Islet precursor cell (in vitro differentiated cells): Measurements from ENCODE around the gene EMC9.
A peak's percentile ranks its signal among the peaks of the same experiment; 100 is the strongest.

Source experiments
- DNase-seq: peaks from one replicate; pipeline ENCODE4 v3.0.0-alpha.2; 2018

EMC9 gene

GRCh38 chr14:24177041-24177825, 35.8 kb upstream of the EMC9 start:
- no peak for DNase-seq

GRCh38 chr14:24176599-24176998, 35.2 kb upstream of the EMC9 start:
- DNase-seq = no peak

- no peak for DNase-seq
These were observed 31.5 kb upstream of the EMC9 start for GRCh38 chr14:24172871-24173281.

- DNase-seq = no peak
These were observed 31.0 kb upstream of the EMC9 start for GRCh38 chr14:24172261-24172860.

- DNase-seq = peak; percentile 98
These were observed 30.2 kb upstream of the EMC9 start, which contains the start of gene REC8 for GRCh38 chr14:24171422-24172260. Gene REC8, plus strand, starts transcription at chr14:24172080. Its CDS starts 473 bp downstream, at chr14:24172553.

- no peak for DNase-seq
These were observed 26.2 kb upstream of the EMC9 start for GRCh38 chr14:24167469-24168114.

GRCh38 chr14:24165785-24166184, 24.4 kb upstream of the EMC9 start:
- DNase-seq = no peak

- no peak for DNase-seq
These were observed 23.2 kb upstream of the EMC9 start for GRCh38 chr14:24164518-24164991.

- DNase-seq = no peak
These were observed 20.7 kb upstream of the EMC9 start for GRCh38 chr14:24162093-24162492.

GRCh38 chr14:24160850-24161804, 19.7 kb upstream of the EMC9 start, which contains the start of gene IRF9:
Gene IRF9, plus strand, starts transcription at chr14:24161265. Its CDS starts 880 bp downstream, at chr14:24162145.
- peak; percentile 98 for DNase-seq

- DNase-seq = no peak
These were observed 19.1 kb upstream of the EMC9 start for GRCh38 chr14:24160499-24160849.

- no peak for DNase-seq
These were observed 18.5 kb upstream of the EMC9 start for GRCh38 chr14:24159777-24160498.

- DNase-seq = no peak
These were observed 15.9 kb upstream of the EMC9 start for GRCh38 chr14:24157331-24157730.

- no peak for DNase-seq
These were observed 15.4 kb upstream of the EMC9 start for GRCh38 chr14:24156840-24157239.

- DNase-seq = no peak
These were observed 13.7 kb upstream of the EMC9 start for GRCh38 chr14:24155100-24155499.

- DNase-seq = no peak
These were observed 10.2 kb upstream of the EMC9 start for GRCh38 chr14:24151404-24152080.

- no peak for DNase-seq
These were observed 9.6 kb upstream of the EMC9 start for GRCh38 chr14:24150993-24151392.

- no peak for DNase-seq
These were observed 9.2 kb upstream of the EMC9 start for GRCh38 chr14:24150567-24150966.

GRCh38 chr14:24150061-24150460, 8.7 kb upstream of the EMC9 start:
- DNase-seq = no peak

- no peak for DNase-seq
These were observed 8.0 kb upstream of the EMC9 start for GRCh38 chr14:24149302-24149969.
